HepG2 (cell line): ENCODE results near the gene RNF183. TPM values are rescaled to one million over a fixed set of nuclear protein-coding genes. Genes with fewer than 3 reads are reported as not detected.

Experiments
- ATAC-seq: fragments of 200-7000 bp; cut with Tn5 transposase; 3 replicates; pipeline ENCODE4 v1.9.1; 2020; ENCODE audit warnings: mild to moderate bottlenecking, moderate library complexity
- BruUV-seq: library from RNA; stranded (reverse); fragments of 400-500 nt; replicated peaks from 2 replicates; lab custom pipeline; 2021; lab: Mats Ljungman, UMichigan
- CTCF ChIA-PET: fragments of 300-600 bp; formaldehyde crosslinking; extraction: SDS; loops from one replicate; lab custom pipeline; 2021; ENCODE audit warnings: low total read pairs, inconsistent platforms, low intra/inter-chr PET ratio; lab: Yijun Ruan, JAX
- POLR2A ChIA-PET: fragments of 350-600 bp; sonication (Branson Sonifier 250); formaldehyde crosslinking; loops from one replicate; lab custom pipeline; 2020; ENCODE audit warnings: antibody characterized with exemption, inconsistent platforms; lab: Yijun Ruan, JAX
- DNase-seq: peaks from one replicate; pipeline ENCODE4 v3.0.0-alpha.2; 2015; ENCODE audit warnings: low spot score
- FAIRE-seq: peaks from 3 replicates; lab custom pipeline; 2011; peaks lifted over from hg19 to GRCh38; lab: Jason Lieb, UNC
- H2AFZ ChIP-seq: one replicate; pipeline ENCODE4 v1.6.1; 2011; ENCODE audit warnings: low read length, inconsistent platforms
- H3K27ac ChIP-seq: fragments of 300-600 bp; 3 replicates; pipeline ENCODE4 v1.8.0; 2011; ENCODE audit warnings: mixed run types, mild to moderate bottlenecking, mixed read lengths, low read length, inconsistent platforms; ENCODE audit not compliant: insufficient read depth; ENCODE audit errors: extremely low read length
- H3K27me3 ChIP-seq, 2 experiments: fragments of 200-600 bp in 1 of 2; 2 replicates in 1 of 2; 3 replicates in 1 of 2; pipeline versions ENCODE4 v1.6.0 to v1.8.0; 2011; ENCODE audit warnings: low read length in 2 of 2, mild to moderate bottlenecking in 2 of 2, moderate library complexity in 2 of 2, inconsistent platforms in 1 of 2; ENCODE audit not compliant: insufficient read depth in 2 of 2, control insufficient read depth in 1 of 2
- H3K36me3 ChIP-seq, 2 experiments: fragments of 200-600 bp in 1 of 2; replicated peaks in 1 of 2; 2 replicates in 1 of 2; 3 replicates in 1 of 2; pipeline versions ENCODE4 v1.5.1 to v1.8.0; 2011; ENCODE audit warnings: low read length in 2 of 2, inconsistent platforms in 1 of 2; ENCODE audit not compliant: insufficient read depth in 2 of 2, control insufficient read depth in 1 of 2
- H3K4me1 ChIP-seq: 2 replicates; pipeline ENCODE4 v1.5.1; 2012; ENCODE audit warnings: low read length, inconsistent platforms; ENCODE audit not compliant: insufficient read depth
- H3K4me2 ChIP-seq: 2 replicates; pipeline ENCODE4 v1.6.0; 2011; ENCODE audit warnings: low read depth, low read length, inconsistent platforms
- H3K4me3 ChIP-seq, 3 experiments: fragments of 200-600 bp in 1 of 3; sonication (generic), shearing (Covaris generic) in 1 of 3; replicated peaks in 1 of 3; 2 replicates each; pipeline ENCODE4 v1.5.1; 2011 to 2016; ENCODE audit warnings: low read length in 3 of 3, inconsistent platforms in 2 of 3, low read depth in 2 of 3, mild to moderate bottlenecking in 2 of 3, control low read depth in 1 of 3, mixed read lengths in 1 of 3; ENCODE audit not compliant: insufficient read depth in 1 of 3
- H3K79me2 ChIP-seq: one replicate; pipeline ENCODE4 v1.6.1; 2011; ENCODE audit warnings: low read length, inconsistent platforms; ENCODE audit not compliant: insufficient read depth
- H3K9ac ChIP-seq: 2 replicates; pipeline ENCODE4 v1.6.0; 2011; ENCODE audit warnings: mild to moderate bottlenecking, low read depth, low read length, inconsistent platforms; ENCODE audit not compliant: insufficient read depth
- H3K9me3 ChIP-seq: 2 replicates; pipeline ENCODE4 v1.5.1; 2012; ENCODE audit warnings: mild to moderate bottlenecking, low read length
- H4K20me1 ChIP-seq: 2 replicates; pipeline ENCODE4 v1.6.0; 2011; ENCODE audit warnings: inconsistent platforms, mild to moderate bottlenecking, low read length, moderate library complexity; ENCODE audit not compliant: insufficient read depth
- BHLHE40 ChIP-seq: IDR thresholded peaks from 2 replicates; pipeline ENCODE4 v1.6.1; 2011; ENCODE audit warnings: low read length, improper control_type of control experiment
- KLF13 ChIP-seq: sonication (generic); formaldehyde crosslinking; IDR thresholded peaks from 2 replicates; pipeline ENCODE4 v1.4.0; 2020; ENCODE audit warnings: mild to moderate bottlenecking, missing genetic modification reagents
- NONO ChIP-seq, 2 experiments: fragments of 450-650 bp in 1 of 2; sonication (generic) in 1 of 2; formaldehyde crosslinking in 1 of 2; IDR thresholded peaks in 1 of 2; conservative IDR thresholded peaks in 1 of 2; 2 replicates each; pipeline versions ENCODE4 v1.6.1 to v1.8.0; 2017 to 2022; ENCODE audit warnings: mild to moderate bottlenecking in 1 of 2, missing genetic modification reagents in 1 of 2, moderate library complexity in 1 of 2
- YY1 ChIP-seq: IDR thresholded peaks from 2 replicates; pipeline ENCODE4 v1.6.1; 2011; ENCODE audit warnings: low read length, low read depth, moderate library complexity, mild to moderate bottlenecking; ENCODE audit not compliant: insufficient read depth, insufficient replicate concordance
- WGBS: methylation state at CpG from one replicate; pipeline ENCODE4 v1.1.6; 2017; ENCODE audit warnings: low lambda C conversion rate; 5-methylcytosine and 5-hydroxymethylcytosine counted together
- in situ Hi-C: cut with HindIII; loops from 2 replicates; pipeline ENCODE4 v1.10.0; 2017; ENCODE audit warnings: low pct_unique_long_range_greater_than_20kb; ENCODE audit not compliant: extremely low pct_ligation_motif_present
- intact Hi-C: fragments of 100-400 bp; cut with micrococcal nuclease; formaldehyde crosslinking; loops from one replicate; pipeline ENCODE4 v1.10.0; 2022; ENCODE audit not compliant: unreplicated experiment
- polyA plus RNA-seq, 8 experiments: library from polyadenylated mRNA; depleted of rRNA in 3 of 8; stranded (reverse) in 7 of 8; unstranded in 1 of 8; fragments of >200 nt; fragmentation: Illumina TruSeq in 4 of 8; extraction: Trizol in 4 of 8; gene quantifications; 2 replicates each; pipeline versions ENCODE4 v1.2.1 to v1.2.3, GENCODE V29; 2011 to 2016; ENCODE audit warnings: low read depth in 4 of 8, missing spikeins in 1 of 8, mixed read lengths in 1 of 8; ENCODE audit not compliant: insufficient read depth in 1 of 8
- total RNA-seq, 5 experiments: library from RNA; depleted of rRNA; stranded (reverse); fragments of >200 nt; fragmentation: Illumina TruSeq; extraction: Trizol; gene quantifications; 2 replicates each; pipeline ENCODE4 v1.2.3, GENCODE V29; 2016; ENCODE audit warnings: low read depth in 1 of 5
- TF ChIP-seq, protein P1 (sequence below), 2 experiments: sonication (generic) in 1 of 2; formaldehyde crosslinking in 1 of 2; IDR thresholded peaks; 2 replicates each; pipeline versions ENCODE4 v1.4.0 to v1.6.1; 2016 to 2020; ENCODE audit warnings: borderline replicate concordance in 1 of 2, low read depth in 1 of 2, mild to moderate bottlenecking in 1 of 2, missing genetic modification reagents in 1 of 2
- TF ChIP-seq, protein P2 (sequence below): IDR thresholded peaks from 2 replicates; pipeline ENCODE4 v1.4.0; 2020; ENCODE audit warnings: mild to moderate bottlenecking, missing genetic modification reagents

Gene RNF183
- total and polyA plus RNA-seq, 2 of the 13 experiments (the other 11 are each of a cell fraction or from before 2014, with no cell fraction given) = 0.13 to 6.5 TPM

GRCh38 chr9:113322671-113323070, 19.5 kb upstream of the RNF183 start (continued):
- TF ChIP-seq BHLHE40 = no peak

DNA sequence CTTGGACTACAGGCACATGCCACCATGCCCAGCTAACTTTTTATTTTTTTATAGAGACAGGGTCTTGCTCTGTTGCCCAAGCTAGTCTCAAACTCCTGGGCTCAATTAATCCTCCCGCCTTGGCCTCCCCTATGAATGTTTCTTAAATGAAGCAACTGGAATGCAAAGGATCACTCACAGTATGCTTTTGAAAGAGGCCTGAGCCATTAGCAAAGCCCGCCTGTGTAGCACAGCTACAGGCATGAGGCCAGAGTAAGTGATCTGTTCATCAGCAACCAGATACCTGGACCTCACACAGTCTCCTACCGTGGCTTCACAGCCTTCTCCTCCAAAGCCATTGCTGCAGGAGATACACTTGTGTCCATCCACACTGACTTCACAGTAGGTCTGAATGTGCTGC, 16.9 kb upstream of the RNF183 start:
- ChIA-PET POLR2A (no interaction called here), CTCF (no interaction called here)
- H3K9ac ChIP-seq = no peak overlapping the region
- no TSS peak for BruUV-seq
- H3K4me3 ChIP-seq = no peak overlapping the region
- in situ Hi-C loops (no loop called here), intact Hi-C loops (no loop called here)
- no peaks in the 10 kb centered on the region for H3K36me3 ChIP-seq
- no peaks in the 10 kb centered on the region for H3K79me2 ChIP-seq
- no peak for DNase-seq
- H3K27ac ChIP-seq = no peak overlapping the region
- H3K9me3 ChIP-seq = no peaks in the 10 kb centered on the region
- no peaks in the 10 kb centered on the region for H4K20me1 ChIP-seq
- 87% methylated on average over 3 of the region's 3 CpGs for WGBS
- FAIRE-seq = no peak
- H3K4me1 ChIP-seq = no peaks in the 10 kb centered on the region
- no peak for ATAC-seq
- H2AFZ ChIP-seq = no peak overlapping the region
- no peak overlapping the region for H3K4me2 ChIP-seq
- H3K27me3 ChIP-seq = no peaks in the 10 kb centered on the region
- TF ChIP-seq YY1 (no peak), NONO (IDR thresholded peaks at IDR 0.05) (no peak), NONO (CRISPR knock-in tag; conservative IDR thresholded peaks at IDR 0.05) (no peak), KLF13 (no peak)
- TF ChIP-seq, protein P1, sequence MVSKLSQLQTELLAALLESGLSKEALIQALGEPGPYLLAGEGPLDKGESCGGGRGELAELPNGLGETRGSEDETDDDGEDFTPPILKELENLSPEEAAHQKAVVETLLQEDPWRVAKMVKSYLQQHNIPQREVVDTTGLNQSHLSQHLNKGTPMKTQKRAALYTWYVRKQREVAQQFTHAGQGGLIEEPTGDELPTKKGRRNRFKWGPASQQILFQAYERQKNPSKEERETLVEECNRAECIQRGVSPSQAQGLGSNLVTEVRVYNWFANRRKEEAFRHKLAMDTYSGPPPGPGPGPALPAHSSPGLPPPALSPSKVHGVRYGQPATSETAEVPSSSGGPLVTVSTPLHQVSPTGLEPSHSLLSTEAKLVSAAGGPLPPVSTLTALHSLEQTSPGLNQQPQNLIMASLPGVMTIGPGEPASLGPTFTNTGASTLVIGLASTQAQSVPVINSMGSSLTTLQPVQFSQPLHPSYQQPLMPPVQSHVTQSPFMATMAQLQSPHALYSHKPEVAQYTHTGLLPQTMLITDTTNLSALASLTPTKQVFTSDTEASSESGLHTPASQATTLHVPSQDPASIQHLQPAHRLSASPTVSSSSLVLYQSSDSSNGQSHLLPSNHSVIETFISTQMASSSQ (IDR thresholded peaks at IDR 0.05; ENCODE audit: low read depth) = no peak
- TF ChIP-seq, protein P1 (CRISPR knock-in tag; IDR thresholded peaks at IDR 0.05; ENCODE audit: borderline replicate concordance) = no peak
- TF ChIP-seq, protein P2, sequence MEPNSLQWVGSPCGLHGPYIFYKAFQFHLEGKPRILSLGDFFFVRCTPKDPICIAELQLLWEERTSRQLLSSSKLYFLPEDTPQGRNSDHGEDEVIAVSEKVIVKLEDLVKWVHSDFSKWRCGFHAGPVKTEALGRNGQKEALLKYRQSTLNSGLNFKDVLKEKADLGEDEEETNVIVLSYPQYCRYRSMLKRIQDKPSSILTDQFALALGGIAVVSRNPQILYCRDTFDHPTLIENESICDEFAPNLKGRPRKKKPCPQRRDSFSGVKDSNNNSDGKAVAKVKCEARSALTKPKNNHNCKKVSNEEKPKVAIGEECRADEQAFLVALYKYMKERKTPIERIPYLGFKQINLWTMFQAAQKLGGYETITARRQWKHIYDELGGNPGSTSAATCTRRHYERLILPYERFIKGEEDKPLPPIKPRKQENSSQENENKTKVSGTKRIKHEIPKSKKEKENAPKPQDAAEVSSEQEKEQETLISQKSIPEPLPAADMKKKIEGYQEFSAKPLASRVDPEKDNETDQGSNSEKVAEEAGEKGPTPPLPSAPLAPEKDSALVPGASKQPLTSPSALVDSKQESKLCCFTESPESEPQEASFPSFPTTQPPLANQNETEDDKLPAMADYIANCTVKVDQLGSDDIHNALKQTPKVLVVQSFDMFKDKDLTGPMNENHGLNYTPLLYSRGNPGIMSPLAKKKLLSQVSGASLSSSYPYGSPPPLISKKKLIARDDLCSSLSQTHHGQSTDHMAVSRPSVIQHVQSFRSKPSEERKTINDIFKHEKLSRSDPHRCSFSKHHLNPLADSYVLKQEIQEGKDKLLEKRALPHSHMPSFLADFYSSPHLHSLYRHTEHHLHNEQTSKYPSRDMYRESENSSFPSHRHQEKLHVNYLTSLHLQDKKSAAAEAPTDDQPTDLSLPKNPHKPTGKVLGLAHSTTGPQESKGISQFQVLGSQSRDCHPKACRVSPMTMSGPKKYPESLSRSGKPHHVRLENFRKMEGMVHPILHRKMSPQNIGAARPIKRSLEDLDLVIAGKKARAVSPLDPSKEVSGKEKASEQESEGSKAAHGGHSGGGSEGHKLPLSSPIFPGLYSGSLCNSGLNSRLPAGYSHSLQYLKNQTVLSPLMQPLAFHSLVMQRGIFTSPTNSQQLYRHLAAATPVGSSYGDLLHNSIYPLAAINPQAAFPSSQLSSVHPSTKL (CRISPR knock-in tag) = no peak
